ENCODE data around the gene PCSK4. TPM values are rescaled to one million over a fixed set of nuclear protein-coding genes. Genes with fewer than 3 reads are reported as not detected.
A peak's percentile ranks its signal among the peaks of the same experiment; 100 is the strongest.

The PCSK4 gene
- total and polyA plus RNA-seq, 9 of the 15 experiments (the other 6 are each of a cell fraction or from before 2014, with no cell fraction given) = 0.01 to 9.1 (median 2.1) TPM; not detected in 1

- TF ChIP-seq, protein P1, sequence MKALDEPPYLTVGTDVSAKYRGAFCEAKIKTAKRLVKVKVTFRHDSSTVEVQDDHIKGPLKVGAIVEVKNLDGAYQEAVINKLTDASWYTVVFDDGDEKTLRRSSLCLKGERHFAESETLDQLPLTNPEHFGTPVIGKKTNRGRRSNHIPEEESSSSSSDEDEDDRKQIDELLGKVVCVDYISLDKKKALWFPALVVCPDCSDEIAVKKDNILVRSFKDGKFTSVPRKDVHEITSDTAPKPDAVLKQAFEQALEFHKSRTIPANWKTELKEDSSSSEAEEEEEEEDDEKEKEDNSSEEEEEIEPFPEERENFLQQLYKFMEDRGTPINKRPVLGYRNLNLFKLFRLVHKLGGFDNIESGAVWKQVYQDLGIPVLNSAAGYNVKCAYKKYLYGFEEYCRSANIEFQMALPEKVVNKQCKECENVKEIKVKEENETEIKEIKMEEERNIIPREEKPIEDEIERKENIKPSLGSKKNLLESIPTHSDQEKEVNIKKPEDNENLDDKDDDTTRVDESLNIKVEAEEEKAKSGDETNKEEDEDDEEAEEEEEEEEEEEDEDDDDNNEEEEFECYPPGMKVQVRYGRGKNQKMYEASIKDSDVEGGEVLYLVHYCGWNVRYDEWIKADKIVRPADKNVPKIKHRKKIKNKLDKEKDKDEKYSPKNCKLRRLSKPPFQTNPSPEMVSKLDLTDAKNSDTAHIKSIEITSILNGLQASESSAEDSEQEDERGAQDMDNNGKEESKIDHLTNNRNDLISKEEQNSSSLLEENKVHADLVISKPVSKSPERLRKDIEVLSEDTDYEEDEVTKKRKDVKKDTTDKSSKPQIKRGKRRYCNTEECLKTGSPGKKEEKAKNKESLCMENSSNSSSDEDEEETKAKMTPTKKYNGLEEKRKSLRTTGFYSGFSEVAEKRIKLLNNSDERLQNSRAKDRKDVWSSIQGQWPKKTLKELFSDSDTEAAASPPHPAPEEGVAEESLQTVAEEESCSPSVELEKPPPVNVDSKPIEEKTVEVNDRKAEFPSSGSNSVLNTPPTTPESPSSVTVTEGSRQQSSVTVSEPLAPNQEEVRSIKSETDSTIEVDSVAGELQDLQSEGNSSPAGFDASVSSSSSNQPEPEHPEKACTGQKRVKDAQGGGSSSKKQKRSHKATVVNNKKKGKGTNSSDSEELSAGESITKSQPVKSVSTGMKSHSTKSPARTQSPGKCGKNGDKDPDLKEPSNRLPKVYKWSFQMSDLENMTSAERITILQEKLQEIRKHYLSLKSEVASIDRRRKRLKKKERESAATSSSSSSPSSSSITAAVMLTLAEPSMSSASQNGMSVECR (CRISPR knock-in tag; IDR thresholded peaks at IDR 0.05) = peak; percentile 45; the same call in 1 of the 2 replicates
- TF ChIP-seq BCL6 (CRISPR knock-in tag; IDR thresholded peaks at IDR 0.05) (no peak), PTBP1 (IDR thresholded peaks at IDR 0.05; ENCODE audit: low read depth, low read length) (0 out of 2 replicates have a peak, but pooled peaks have one; percentile 44), ZNF133 (CRISPR knock-in tag; IDR thresholded peaks at IDR 0.05) (no peak), ARID2 (IDR thresholded peaks at IDR 0.05) (no peak), CHD7 (IDR thresholded peaks at IDR 0.05; ENCODE audit: low read depth, low read length) (no peak), NONO (IDR thresholded peaks at IDR 0.05; ENCODE audit: low read depth in 2 of 2, low read length in 1 of 2) (peak in 1 of 2 experiments; percentile 66; a peak in 1 of 4 replicates), ZNF740 (CRISPR knock-in tag; IDR thresholded peaks at IDR 0.05) (no peak), ZNF740 (tag; IDR thresholded peaks at IDR 0.05) (peak in 1 of 2 experiments; percentile 18; a peak in 1 of 4 replicates), STAT5B (CRISPR knock-in tag; IDR thresholded peaks at IDR 0.05) (no peak)
Measured at GRCh38 chr19:1491114-1491848, 1.1 kb upstream of the PCSK4 start, which contains the start of gene REEP6 (continued).
